CD4-positive, alpha-beta T cell (primary cell): ENCODE results near the gene CFAP54. TPM values are rescaled to one million over a fixed set of nuclear protein-coding genes. Genes with fewer than 3 reads are reported as not detected.

Experiments
- ATAC-seq: fragments of 200-7000 bp; cut with Tn5 transposase; one replicate; pipeline ENCODE4 v1.10.0; 2022; ENCODE audit warnings: mild to moderate bottlenecking; ENCODE audit not compliant: poor library complexity
- CTCF ChIA-PET: fragments of 350-600 bp; sonication (Branson Sonifier 250); formaldehyde crosslinking; loops from one replicate; lab custom pipeline; 2021; ENCODE audit warnings: antibody characterized with exemption, inconsistent platforms; lab: Charles Lee
- POLR2A ChIA-PET: fragments of 350-600 bp; sonication (Branson Sonifier 250); formaldehyde crosslinking; loops from one replicate; lab custom pipeline; 2021; ENCODE audit warnings: antibody characterized with exemption, inconsistent platforms; lab: Charles Lee
- DNase-seq, 14 experiments: peaks; one replicate each; pipeline ENCODE4 v3.0.0-alpha.2; 2013 to 2020; ENCODE audit warnings: mixed read lengths in 2 of 14
- H3K27ac ChIP-seq, 2 donors: one replicate each; pipeline versions ENCODE4 v1.5.1 to v1.7.0; 2013; ENCODE audit warnings: low read length in 2 of 2, low read depth in 1 of 2, mild to moderate bottlenecking in 1 of 2
- H3K27me3 ChIP-seq, 2 experiments: 1 replicate in 1 of 2; 2 replicates in 1 of 2; pipeline versions ENCODE4 v1.6.1 to v1.7.0; 2013; ENCODE audit warnings: low read length in 2 of 2, control low read depth in 1 of 2, mild to moderate bottlenecking in 1 of 2, moderate library complexity in 1 of 2; ENCODE audit not compliant: insufficient read depth in 2 of 2, control insufficient read depth in 1 of 2
- H3K36me3 ChIP-seq: one replicate; pipeline ENCODE4 v1.6.1; 2013; ENCODE audit warnings: low read length, control low read depth; ENCODE audit not compliant: insufficient read depth
- H3K4me1 ChIP-seq: one replicate; pipeline ENCODE4 v1.6.1; 2013; ENCODE audit warnings: low read length, control low read depth; ENCODE audit not compliant: insufficient read depth
- H3K4me3 ChIP-seq: one replicate; pipeline ENCODE4 v1.5.1; 2013; ENCODE audit warnings: mild to moderate bottlenecking, low read length, moderate library complexity
- H3K9me3 ChIP-seq, 2 experiments: 1 replicate in 1 of 2; 2 replicates in 1 of 2; pipeline versions ENCODE4 v1.6.1 to v1.7.0; 2013; ENCODE audit warnings: low read length in 2 of 2, mild to moderate bottlenecking in 2 of 2, control low read depth in 1 of 2, moderate library complexity in 1 of 2; ENCODE audit not compliant: control insufficient read depth in 1 of 2, insufficient read depth in 1 of 2
- H3K27ac Mint-ChIP-seq: one replicate; pipeline ENCODE4 v1.8.0; 2020; ENCODE audit warnings: mixed read lengths
- H3K27me3 Mint-ChIP-seq: one replicate; pipeline ENCODE4 v1.8.0; 2021; ENCODE audit warnings: mixed read lengths
- H3K36me3 Mint-ChIP-seq: one replicate; pipeline ENCODE4 v1.8.0; 2021; ENCODE audit warnings: low read depth, mixed read lengths
- H3K4me1 Mint-ChIP-seq: one replicate; pipeline ENCODE4 v1.8.0; 2021; ENCODE audit warnings: low read depth, mixed read lengths
- H3K4me3 Mint-ChIP-seq: one replicate; pipeline ENCODE4 v1.8.0; 2020; ENCODE audit warnings: mild to moderate bottlenecking, mixed read lengths
- H3K9me3 Mint-ChIP-seq: one replicate; pipeline ENCODE4 v1.8.0; 2020; ENCODE audit warnings: mixed read lengths
- CTCF ChIP-seq: fragments of 200-600 bp; IDR thresholded peaks from one replicate; pipeline ENCODE4 v1.8.0; 2022; ENCODE audit warnings: antibody characterized with exemption, mild to moderate bottlenecking
- intact Hi-C, 2 experiments: fragments of 100-400 bp; cut with DNase I in 1 of 2; cut with micrococcal nuclease in 1 of 2; formaldehyde crosslinking; loops; one replicate each; pipeline versions ENCODE4 v1.15.1 to v1.9.0; 2023 to 2025; cut with DNase I, micrococcal nuclease
- total RNA-seq, 174 experiments: library from RNA in 2 of 174; stranded (reverse) in 2 of 174; gene quantifications; one replicate each; pipeline ENCODE4 v1.2.3 and lab custom pipeline; 2021 to 2026

The CFAP54 gene
- total RNA-seq, 2 experiments from 2014 or later, result 0.20 to 0.22 TPM

GRCh38 chr12:96506776-96507175 lies 17.4 kb downstream of the CFAP54 start:
- H3K27ac Mint-ChIP-seq, result no peak overlapping the region
- H3K9me3 ChIP-seq, result no peaks in the 10 kb centered on the region
- ChIA-PET POLR2A (no interaction called here), CTCF (interaction anchor here (0.7 kb wide), 1 partner anchor 106 kb away, joined by 3 read pairs; no protein-coding TSS in a partner anchor)
- no peaks in the 10 kb centered on the region for H3K36me3 Mint-ChIP-seq
- H3K4me1 Mint-ChIP-seq, result peaks cover 21% of the 10 kb centered on the region
- ATAC-seq (no peak), DNase-seq (no peak)
- intact Hi-C loops, result no loop called here
- TF ChIP-seq CTCF, result no peak
- H3K27ac ChIP-seq, result no peak overlapping the region
- H3K4me3 ChIP-seq, result no peak overlapping the region
- H3K4me1 ChIP-seq, result peaks cover 7% of the 10 kb centered on the region
- H3K27me3 ChIP-seq, result no peaks in the 10 kb centered on the region
- no peaks in the 10 kb centered on the region for H3K9me3 Mint-ChIP-seq
- no peaks in the 10 kb centered on the region for H3K36me3 ChIP-seq
- no peaks in the 10 kb centered on the region for H3K27me3 Mint-ChIP-seq
- no peak overlapping the region for H3K4me3 Mint-ChIP-seq

- Histone ChIP-seq H3K27ac (no peak overlapping the region), H3K4me1 (no peaks in the 10 kb centered on the region), H3K9me3 (no peaks in the 10 kb centered on the region), H3K4me3 (no peak overlapping the region), H3K36me3 (no peaks in the 10 kb centered on the region), H3K27me3 (no peaks in the 10 kb centered on the region)
- H3K27ac Mint-ChIP-seq, result no peak overlapping the region
- intact Hi-C loops, result no loop called here
- DNase-seq (no peak), ATAC-seq (no peak)
- H3K4me1 Mint-ChIP-seq, result no peaks in the 10 kb centered on the region
- no peaks in the 10 kb centered on the region for H3K9me3 Mint-ChIP-seq
- no peaks in the 10 kb centered on the region for H3K27me3 Mint-ChIP-seq
- H3K4me3 Mint-ChIP-seq, result no peak overlapping the region
- ChIA-PET POLR2A (no interaction called here), CTCF (no interaction called here)
- no peak for TF ChIP-seq CTCF
- H3K36me3 Mint-ChIP-seq, result no peaks in the 10 kb centered on the region
These were observed 21.0 kb downstream of the CFAP54 start for GRCh38 chr12:96510306-96510764.

- no peaks in the 10 kb centered on the region for H3K9me3 Mint-ChIP-seq
- Histone ChIP-seq H3K9me3 (no peaks in the 10 kb centered on the region), H3K36me3 (no peaks in the 10 kb centered on the region), H3K27ac (no peak overlapping the region), H3K4me1 (peaks cover 5% of the 10 kb centered on the region), H3K27me3 (no peaks in the 10 kb centered on the region), H3K4me3 (no peak overlapping the region)
- H3K4me3 Mint-ChIP-seq, result no peak overlapping the region
- intact Hi-C loops, result no loop called here
- ATAC-seq (no peak), DNase-seq (no peak)
- ChIA-PET CTCF (interaction anchor here (1.1 to 2.5 kb wide), 3 partner anchors 24 to 455 kb away, joined by 3 to 8 read pairs (median 4); partner anchors contain the start of gene CFAP54), POLR2A (interaction anchor here (0.8 to 2.0 kb wide), 2 partner anchors 113 to 380 kb away, joined by 4 to 9 read pairs; partner anchors contain the start of gene CDK17)
- no peak overlapping the region for H3K27ac Mint-ChIP-seq
- H3K27me3 Mint-ChIP-seq, result no peaks in the 10 kb centered on the region
- TF ChIP-seq CTCF, result no peak
- H3K4me1 Mint-ChIP-seq, result peaks cover 14% of the 10 kb centered on the region
- no peaks in the 10 kb centered on the region for H3K36me3 Mint-ChIP-seq
These were observed 23.8 kb downstream of the CFAP54 start for GRCh38 chr12:96513166-96513565.
